IPS-18a (cell line): ENCODE measurements around the gene FANCI.

ENCODE experiments used
- H3K27ac ChIP-seq: one replicate; pipeline ENCODE4 v1.5.1; 2013; ENCODE audit warnings: low read length
- H3K27me3 ChIP-seq: one replicate; pipeline ENCODE4 v1.6.1; 2013; ENCODE audit warnings: mild to moderate bottlenecking, low read length; ENCODE audit not compliant: control insufficient read depth, insufficient read depth
- H3K36me3 ChIP-seq: one replicate; pipeline ENCODE4 v1.6.1; 2013; ENCODE audit warnings: low read depth, low read length; ENCODE audit not compliant: control insufficient read depth
- H3K4me1 ChIP-seq: one replicate; pipeline ENCODE4 v1.6.1; 2013; ENCODE audit warnings: low read depth, low read length; ENCODE audit not compliant: control insufficient read depth
- H3K4me3 ChIP-seq: one replicate; pipeline ENCODE4 v1.5.1; 2013; ENCODE audit warnings: low read length
- H3K9ac ChIP-seq: one replicate; pipeline ENCODE4 v1.6.1; 2013; ENCODE audit warnings: mild to moderate bottlenecking, low read length, moderate library complexity
- H3K9me3 ChIP-seq: one replicate; pipeline ENCODE4 v1.6.1; 2013; ENCODE audit warnings: low read depth, low read length; ENCODE audit not compliant: control insufficient read depth

The FANCI gene

GRCh38 chr15:89326316-89326715 is 82.5 kb downstream of the FANCI start:
- H3K4me3 ChIP-seq = no peak overlapping the region
- no peaks in the 10 kb centered on the region for H3K9me3 ChIP-seq
- H3K36me3 ChIP-seq = peaks cover 100% of the 10 kb centered on the region
- H3K9ac ChIP-seq = no peak overlapping the region
- H3K27me3 ChIP-seq = no peaks in the 10 kb centered on the region
- no peaks in the 10 kb centered on the region for H3K4me1 ChIP-seq
- no peak overlapping the region for H3K27ac ChIP-seq

GRCh38 chr15:89327113-89327512 is 83.3 kb downstream of the FANCI start:
- peaks cover 100% of the 10 kb centered on the region for H3K36me3 ChIP-seq
- H3K4me1 ChIP-seq = peaks cover 2% of the 10 kb centered on the region

GRCh38 chr15:89328398-89329254 is 84.8 kb downstream of the FANCI start:
- Histone ChIP-seq H3K9ac (no peak overlapping the region), H3K9me3 (no peaks in the 10 kb centered on the region), H3K27ac (no peak overlapping the region), H3K36me3 (peaks cover 91% of the 10 kb centered on the region), H3K27me3 (no peaks in the 10 kb centered on the region), H3K4me1 (peaks cover 5% of the 10 kb centered on the region), H3K4me3 (no peak overlapping the region)

More at GRCh38 chr15:89327113-89327512, 83.3 kb downstream of the FANCI start:
- Histone ChIP-seq H3K4me3 (no peak overlapping the region), H3K27ac (no peak overlapping the region), H3K27me3 (no peaks in the 10 kb centered on the region), H3K9ac (no peak overlapping the region), H3K9me3 (no peaks in the 10 kb centered on the region)

GRCh38 chr15:89329329-89330084 is 85.7 kb downstream of the FANCI start:
- Histone ChIP-seq H3K27ac (no peak overlapping the region), H3K27me3 (no peaks in the 10 kb centered on the region), H3K9ac (no peak overlapping the region), H3K9me3 (no peaks in the 10 kb centered on the region), H3K36me3 (peaks cover 82% of the 10 kb centered on the region), H3K4me1 (peaks cover 8% of the 10 kb centered on the region), H3K4me3 (no peak overlapping the region)

DNA sequence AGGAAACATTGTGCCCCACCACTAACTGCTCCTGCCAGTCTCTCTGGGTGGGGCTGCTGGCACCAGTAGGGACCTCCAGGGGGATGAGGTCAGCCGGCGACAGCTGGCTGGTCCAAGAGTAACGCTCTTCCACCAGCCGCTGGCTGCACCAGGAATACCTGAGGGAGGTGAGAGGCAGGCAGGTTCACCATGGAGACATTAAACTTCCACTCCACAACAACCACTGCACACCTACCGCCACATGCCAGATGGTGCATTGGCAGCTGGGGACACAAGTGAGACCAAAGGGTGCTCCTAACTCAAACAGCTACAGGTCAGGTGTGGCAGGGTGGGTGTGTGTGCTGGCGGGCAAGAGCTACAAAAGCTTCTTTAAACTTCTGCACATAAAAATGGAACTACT is 86.3 kb downstream of the FANCI start:
- H3K4me1 ChIP-seq = peaks cover 8% of the 10 kb centered on the region
- H3K27me3 ChIP-seq = no peaks in the 10 kb centered on the region
- H3K27ac ChIP-seq = no peak overlapping the region
- H3K36me3 ChIP-seq = peaks cover 76% of the 10 kb centered on the region
- H3K9ac ChIP-seq = no peak overlapping the region
- H3K9me3 ChIP-seq = no peaks in the 10 kb centered on the region
- H3K4me3 ChIP-seq = no peak overlapping the region

GRCh38 chr15:89330881-89331595 is 87.3 kb downstream of the FANCI start:
- peaks cover 8% of the 10 kb centered on the region for H3K27me3 ChIP-seq
- no peak overlapping the region for H3K27ac ChIP-seq
- no peak overlapping the region for H3K4me3 ChIP-seq
- H3K36me3 ChIP-seq = peaks cover 66% of the 10 kb centered on the region
- H3K9me3 ChIP-seq = no peaks in the 10 kb centered on the region
- peaks cover 8% of the 10 kb centered on the region for H3K4me1 ChIP-seq
- no peak overlapping the region for H3K9ac ChIP-seq

DNA sequence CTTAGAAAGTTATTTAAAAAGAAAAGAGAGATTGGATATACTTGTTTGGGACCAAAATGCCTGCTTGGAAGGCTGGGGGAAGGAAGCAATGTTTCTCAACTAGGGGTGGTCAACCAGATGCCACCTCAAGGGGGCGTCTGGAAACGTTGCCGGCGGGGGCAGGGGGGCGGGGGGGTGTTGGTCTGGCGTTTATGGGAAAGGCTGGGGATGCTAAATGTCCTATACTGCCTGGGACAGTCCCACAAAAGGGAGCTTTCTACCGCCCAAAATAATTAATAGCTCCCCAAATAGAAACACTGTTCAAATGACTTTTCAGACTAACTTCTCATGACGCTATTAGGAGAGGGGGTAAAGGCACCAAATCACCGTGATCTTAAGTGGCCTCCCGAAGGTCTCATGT is 88.7 kb downstream of the FANCI start:
- H3K27me3 ChIP-seq = peaks cover 16% of the 10 kb centered on the region
- H3K36me3 ChIP-seq = peaks cover 52% of the 10 kb centered on the region
- H3K27ac ChIP-seq = no peak overlapping the region
- H3K9ac ChIP-seq = no peak overlapping the region
- no peaks in the 10 kb centered on the region for H3K9me3 ChIP-seq
- H3K4me3 ChIP-seq = no peak overlapping the region
- peaks cover 8% of the 10 kb centered on the region for H3K4me1 ChIP-seq

- Histone ChIP-seq H3K27ac (no peak overlapping the region), H3K36me3 (peaks cover 45% of the 10 kb centered on the region), H3K4me3 (peak overlapping the region; percentile 68), H3K9ac (peak overlapping the region; percentile 72), H3K27me3 (peaks cover 16% of the 10 kb centered on the region), H3K9me3 (no peaks in the 10 kb centered on the region), H3K4me1 (peaks cover 8% of the 10 kb centered on the region)
Measured at GRCh38 chr15:89333011-89333860, 89.5 kb downstream of the FANCI start.

DNA sequence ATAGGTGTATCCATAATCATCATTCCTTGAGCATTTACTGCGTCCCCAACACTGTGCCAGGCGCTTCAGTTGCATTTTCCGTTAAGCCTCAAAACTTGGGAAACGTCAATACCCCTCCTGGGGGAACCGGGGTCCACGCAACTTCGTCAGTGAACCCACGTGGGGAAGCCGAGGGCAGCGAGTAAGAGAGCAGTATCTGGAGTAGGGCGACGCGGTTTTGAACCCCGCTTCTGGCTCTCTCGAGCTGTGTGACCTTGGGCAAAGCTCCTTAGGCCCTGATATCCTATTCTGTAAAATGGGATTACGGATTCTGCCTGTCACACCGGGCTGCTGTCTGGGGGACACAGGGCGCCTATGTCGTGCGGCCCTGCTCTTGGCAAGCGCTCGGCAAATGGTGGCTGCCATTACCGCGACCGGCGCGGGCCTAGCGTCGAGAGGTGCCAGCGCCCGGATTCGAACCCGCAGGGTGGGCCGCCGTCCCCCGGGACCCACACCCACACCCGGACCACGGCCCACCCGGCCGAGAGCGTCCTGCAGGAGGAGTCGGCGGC is 90.3 kb downstream of the FANCI start:
- peaks cover 16% of the 10 kb centered on the region for H3K27me3 ChIP-seq
- peak overlapping the region; percentile 68 for H3K4me3 ChIP-seq
- H3K36me3 ChIP-seq = peaks cover 37% of the 10 kb centered on the region
- peaks cover 8% of the 10 kb centered on the region for H3K4me1 ChIP-seq
- H3K27ac ChIP-seq = no peak overlapping the region
- H3K9me3 ChIP-seq = no peaks in the 10 kb centered on the region
- H3K9ac ChIP-seq = peak overlapping the region; percentile 72

DNA sequence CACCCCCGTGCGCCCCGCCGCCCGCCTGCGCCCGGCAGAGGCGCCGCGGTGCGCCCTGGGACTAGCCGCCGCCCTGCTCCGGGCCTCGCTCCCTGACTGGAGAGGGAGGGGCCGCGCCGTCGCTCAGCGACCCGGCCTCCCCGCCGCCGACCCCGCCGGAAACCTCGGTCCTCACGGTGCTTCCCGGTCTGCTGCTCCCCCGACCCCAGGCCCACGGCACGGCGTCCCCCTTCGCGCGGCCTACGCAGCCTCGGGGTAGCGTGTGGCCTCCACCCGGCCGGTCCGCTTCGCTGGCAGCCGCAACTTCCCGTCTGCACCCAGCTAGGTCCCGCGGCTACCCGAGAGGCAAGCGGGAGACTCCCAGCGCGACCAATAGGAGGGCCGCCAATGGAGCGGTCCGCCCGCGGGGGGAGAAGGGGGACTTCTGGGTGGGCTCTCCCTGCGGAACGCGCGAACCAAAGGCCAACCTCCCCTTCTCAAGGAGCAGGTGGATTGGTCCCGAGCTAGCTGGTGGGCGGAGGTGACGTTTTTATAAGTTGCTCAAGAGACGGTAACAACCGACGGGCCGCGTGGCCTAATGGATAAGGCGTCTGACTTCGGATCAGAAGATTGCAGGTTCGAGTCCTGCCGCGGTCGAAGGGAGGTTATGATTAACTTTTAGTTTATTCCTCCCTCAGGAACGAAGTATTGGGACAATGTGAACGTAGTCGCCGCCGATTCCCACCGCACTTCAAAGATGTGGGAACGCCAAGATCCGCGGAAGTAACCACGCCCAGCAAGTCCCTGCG is 90.9 kb downstream of the FANCI start, which contains the start of gene POLG:
POLG (minus strand) TSS at position 315 of the 788 bp plus-strand sequence. CDS start 1,070 bp downstream, outside the sequence.
- H3K36me3 ChIP-seq = peaks cover 30% of the 10 kb centered on the region
- H3K4me1 ChIP-seq = peaks cover 8% of the 10 kb centered on the region
- peaks cover 16% of the 10 kb centered on the region for H3K27me3 ChIP-seq
- H3K9me3 ChIP-seq = no peaks in the 10 kb centered on the region
- peak within 1 kb of the TSS; percentile 72 for H3K9ac ChIP-seq
- peak within 1 kb of the TSS; percentile 68 for H3K4me3 ChIP-seq
- no peak within 1 kb of the TSS for H3K27ac ChIP-seq
